H9 (cell line): ENCODE results near the gene GCNT2. TPM values are rescaled to one million over a fixed set of nuclear protein-coding genes. Genes with fewer than 3 reads are reported as not detected.
A peak's percentile ranks its signal among the peaks of the same experiment; 100 is the strongest.

ENCODE experiments used
- DNase-seq: peaks from one replicate; pipeline ENCODE4 v3.0.0-alpha.2; 2017
- H2AFZ ChIP-seq: one replicate; pipeline ENCODE4 v1.6.1; 2013; ENCODE audit warnings: mild to moderate bottlenecking, low read length, control low read depth, moderate library complexity
- H2AK5ac ChIP-seq: 2 replicates; pipeline ENCODE4 v1.6.1; 2013; ENCODE audit warnings: low read length, control low read depth, mixed read lengths; ENCODE audit not compliant: insufficient read length
- H2BK120ac ChIP-seq: one replicate; pipeline ENCODE4 v1.6.1; 2013; ENCODE audit warnings: low read depth, mild to moderate bottlenecking, low read length, control low read depth, inconsistent platforms; ENCODE audit not compliant: poor library complexity, severe bottlenecking
- H2BK12ac ChIP-seq: 2 replicates; pipeline ENCODE4 v1.6.1; 2013; ENCODE audit warnings: low read length, control low read depth, mixed read lengths, low read depth; ENCODE audit not compliant: insufficient read length
- H2BK15ac ChIP-seq: 2 replicates; pipeline ENCODE4 v1.6.1; 2013; ENCODE audit warnings: low read depth, low read length, control low read depth
- H2BK20ac ChIP-seq: one replicate; pipeline ENCODE4 v1.6.1; 2013; ENCODE audit warnings: low read depth, mild to moderate bottlenecking, low read length, control low read depth, inconsistent platforms; ENCODE audit not compliant: poor library complexity, severe bottlenecking
- H2BK5ac ChIP-seq: 2 replicates; pipeline ENCODE4 v1.6.1; 2013; ENCODE audit warnings: low read length, control low read depth, mixed read lengths; ENCODE audit not compliant: insufficient read length
- H3K14ac ChIP-seq: 2 replicates; pipeline ENCODE4 v1.6.1; 2013; ENCODE audit warnings: low read length, control low read depth; ENCODE audit not compliant: insufficient read depth
- H3K18ac ChIP-seq: 2 replicates; pipeline ENCODE4 v1.6.1; 2013; ENCODE audit warnings: low read depth, mild to moderate bottlenecking, mixed read lengths, low read length, control low read depth; ENCODE audit not compliant: insufficient read length
- H3K23ac ChIP-seq: 2 replicates; pipeline ENCODE4 v1.6.1; 2013; ENCODE audit warnings: low read length, control low read depth, mixed read lengths, low read depth; ENCODE audit not compliant: insufficient read length
- H3K23me2 ChIP-seq: 2 replicates; pipeline ENCODE4 v1.6.1; 2013; ENCODE audit warnings: low read depth, mild to moderate bottlenecking, mixed read lengths, low read length, control low read depth; ENCODE audit not compliant: insufficient read length, poor library complexity, severe bottlenecking
- H3K27ac ChIP-seq: 2 replicates; pipeline ENCODE4 v1.5.1; 2013; ENCODE audit warnings: low read length, control low read depth, mixed read lengths, low read depth; ENCODE audit not compliant: insufficient read length
- H3K27me3 ChIP-seq: 2 replicates; pipeline ENCODE4 v1.6.1; 2013; ENCODE audit warnings: low read length, control low read depth, inconsistent platforms; ENCODE audit not compliant: insufficient read depth
- H3K4ac ChIP-seq: 2 replicates; pipeline ENCODE4 v1.6.1; 2013; ENCODE audit warnings: low read depth, mild to moderate bottlenecking, control low read depth, inconsistent platforms, low read length, moderate library complexity
- H3K4me1 ChIP-seq: 2 replicates; pipeline ENCODE4 v1.6.1; 2013; ENCODE audit warnings: low read length, control low read depth, inconsistent platforms; ENCODE audit not compliant: insufficient read depth
- H3K4me2 ChIP-seq: 2 replicates; pipeline ENCODE4 v1.6.1; 2013; ENCODE audit warnings: low read length, control low read depth, mixed read lengths; ENCODE audit not compliant: insufficient read length, insufficient read depth
- H3K56ac ChIP-seq: 2 replicates; pipeline ENCODE4 v1.6.1; 2013; ENCODE audit warnings: low read depth, mild to moderate bottlenecking, mixed read lengths, low read length, control low read depth; ENCODE audit not compliant: insufficient read length
- H3K79me1 ChIP-seq: 2 replicates; pipeline ENCODE4 v1.6.1; 2013; ENCODE audit warnings: low read depth, mild to moderate bottlenecking, moderate library complexity, low read length, control low read depth, inconsistent platforms; ENCODE audit not compliant: insufficient read depth, poor library complexity, severe bottlenecking
- H3K79me2 ChIP-seq: 2 replicates; pipeline ENCODE4 v1.6.1; 2013; ENCODE audit warnings: low read length, control low read depth, inconsistent platforms; ENCODE audit not compliant: insufficient read depth
- H3K9ac ChIP-seq: 2 replicates; pipeline ENCODE4 v1.6.1; 2013; ENCODE audit warnings: low read length, control low read depth, mixed read lengths; ENCODE audit not compliant: insufficient read length; ENCODE audit errors: extremely low read depth
- H3K9me3 ChIP-seq: one replicate; pipeline ENCODE4 v1.6.1; 2013; ENCODE audit warnings: low read depth, low read length, inconsistent platforms; ENCODE audit not compliant: control insufficient read depth
- H3T11ph ChIP-seq: one replicate; pipeline ENCODE4 v1.6.1; 2013; ENCODE audit warnings: mild to moderate bottlenecking, low read length, control low read depth, inconsistent platforms
- H4K20me1 ChIP-seq: one replicate; pipeline ENCODE4 v1.6.1; 2013; ENCODE audit not compliant: control insufficient read depth, insufficient read length, insufficient read depth
- H4K5ac ChIP-seq: 2 replicates; pipeline ENCODE4 v1.6.1; 2013; ENCODE audit warnings: low read depth, mild to moderate bottlenecking, mixed read lengths, low read length, control low read depth; ENCODE audit not compliant: insufficient read length
- H4K8ac ChIP-seq: replicated peaks from 2 replicates; pipeline ENCODE4 v1.6.1; 2013; ENCODE audit warnings: low read length, control low read depth, mixed read lengths, low read depth; ENCODE audit not compliant: insufficient read length
- H4K91ac ChIP-seq: 2 replicates; pipeline ENCODE4 v1.6.1; 2013; ENCODE audit warnings: low read depth, mild to moderate bottlenecking, moderate library complexity, mixed read lengths, low read length, control low read depth; ENCODE audit not compliant: insufficient read length
- H3K27ac Mint-ChIP-seq, 3 experiments: 2 replicates in 2 of 3; 3 replicates in 1 of 3; pipeline ENCODE4 v1.8.0; 2020 to 2021; ENCODE audit warnings: mixed read lengths in 3 of 3, mild to moderate bottlenecking in 1 of 3, moderate library complexity in 1 of 3
- H3K27me3 Mint-ChIP-seq: 2 replicates; pipeline ENCODE4 v1.8.0; 2021; ENCODE audit warnings: low read depth, mild to moderate bottlenecking, moderate library complexity, mixed read lengths
- H3K36me3 Mint-ChIP-seq, 3 experiments: 2 replicates in 2 of 3; 3 replicates in 1 of 3; pipeline ENCODE4 v1.8.0; 2020 to 2021; ENCODE audit warnings: low read depth in 3 of 3, mixed read lengths in 3 of 3; ENCODE audit not compliant: insufficient read depth in 1 of 3
- H3K4me1 Mint-ChIP-seq, 2 experiments: 2 replicates each; pipeline ENCODE4 v1.8.0; 2020; ENCODE audit warnings: mixed read lengths in 2 of 2
- H3K4me3 Mint-ChIP-seq, 2 experiments: 2 replicates in 1 of 2; 3 replicates in 1 of 2; pipeline ENCODE4 v1.8.0; 2020 to 2021; ENCODE audit warnings: mild to moderate bottlenecking in 2 of 2, mixed read lengths in 2 of 2, moderate library complexity in 1 of 2
- H3K9me3 Mint-ChIP-seq, 2 experiments: 2 replicates in 1 of 2; 3 replicates in 1 of 2; pipeline ENCODE4 v1.8.0; 2020; ENCODE audit warnings: mild to moderate bottlenecking in 2 of 2, mixed read lengths in 2 of 2, moderate library complexity in 1 of 2
- CTCF ChIP-seq: fragments of 200-600 bp; sonication (generic); conservative IDR thresholded peaks from 3 replicates; pipeline ENCODE4 v1.8.0; 2021; ENCODE audit warnings: antibody characterized with exemption, mild to moderate bottlenecking
- WGBS: extraction: QIAGEN DNeasy Blood & Tissue Kit; methylation state at CpG from one replicate; pipeline ENCODE4 v1.1.7; 2013; ENCODE audit warnings: missing lambda C conversion rate, low lambda C conversion rate, mixed read lengths; ENCODE audit not compliant: insufficient read length; ENCODE audit errors: extremely low coverage; 5-methylcytosine and 5-hydroxymethylcytosine counted together
- total RNA-seq: library from RNA; stranded (reverse); gene quantifications from 2 replicates; pipeline ENCODE4 v1.2.1, GENCODE V29; 2021

Gene GCNT2
- total RNA-seq, 1 experiment from 2014 or later: 41.7 TPM

GRCh38 chr6:10505529-10505928 is 15.6 kb upstream of the GCNT2 start:
- no peaks in the 10 kb centered on the region for H3K27me3 Mint-ChIP-seq
- no peak overlapping the region for H2BK12ac ChIP-seq
- 0 out of 7 replicates have a peak overlapping the region, but pooled peaks of 1 of the 3 experiments have one; percentile 50 for H3K27ac Mint-ChIP-seq
- H4K20me1 ChIP-seq: no peaks in the 10 kb centered on the region
- no peak overlapping the region for H3K9ac ChIP-seq
- H3K79me2 ChIP-seq: no peaks in the 10 kb centered on the region
- H3K18ac ChIP-seq: no peak overlapping the region
- H2BK15ac ChIP-seq: no peak overlapping the region
- H3K23ac ChIP-seq: no peak overlapping the region
- no peak overlapping the region for H2BK20ac ChIP-seq
- H4K8ac ChIP-seq: no peak overlapping the region
- H2AFZ ChIP-seq: no peak overlapping the region
- no peak overlapping the region for H3K4me3 Mint-ChIP-seq
- H4K5ac ChIP-seq: no peak overlapping the region
- TF ChIP-seq CTCF: peak; percentile 28; the same call in 2 of the 3 replicates
- no peaks in the 10 kb centered on the region for H3K36me3 Mint-ChIP-seq
- no peaks in the 10 kb centered on the region for H3K23me2 ChIP-seq
- no peaks in the 10 kb centered on the region for H3K79me1 ChIP-seq
- no peak overlapping the region for H2BK120ac ChIP-seq
- H2AK5ac ChIP-seq: no peak overlapping the region
- no CpG with 5 or more reads among the region's 6 CpGs for WGBS
- no peak overlapping the region for H2BK5ac ChIP-seq
- no peaks in the 10 kb centered on the region for H3K9me3 Mint-ChIP-seq
- no peak overlapping the region for H3K56ac ChIP-seq
- no peaks in the 10 kb centered on the region; the same call in 1 of the 2 replicates for H3K4me1 ChIP-seq
- no peak overlapping the region for H3K4ac ChIP-seq
- no peaks in the 10 kb centered on the region for H3K9me3 ChIP-seq
- peaks cover 14 to 18% of the 10 kb centered on the region in 2 experiments for H3K4me1 Mint-ChIP-seq
- no peaks in the 10 kb centered on the region for H3K27me3 ChIP-seq
- H3K4me2 ChIP-seq: no peak overlapping the region
- no peak for DNase-seq
- H3K14ac ChIP-seq: no peak overlapping the region
- H3K27ac ChIP-seq: no peak overlapping the region
- no peak overlapping the region for H3T11ph ChIP-seq
- no peak overlapping the region for H4K91ac ChIP-seq
